Stimulated activated CD4-positive, alpha-beta T cell treated with anti-CD3 and anti-CD28 coated beads, Interleukin-12 subunit alpha, Interleukin-12 subunit beta, amount 100 ng/mL, for 4 hours (primary cell): Measurements from ENCODE around the gene UBA6.
"Not testable (repeated sequence)": the region's sequence is repeated elsewhere in the genome, so short reads cannot be mapped to it uniquely, and the experiment has no call there.

Experiments
- DNase-seq: peaks from one replicate; pipeline ENCODE4 v3.0.0-alpha.2; 2020

Gene UBA6

GRCh38 chr4:67713529-67714247 lies 12.7 kb upstream of the UBA6 start:
- no peak for DNase-seq

- DNase-seq: no peak
These were observed 11.9 kb upstream of the UBA6 start for GRCh38 chr4:67712650-67713528.

GRCh38 chr4:67712000-67712625 lies 11.2 kb upstream of the UBA6 start:
- DNase-seq: no peak

GRCh38 chr4:67706682-67707081 lies 5.7 kb upstream of the UBA6 start:
- not testable (repeated sequence) for DNase-seq

- DNase-seq: no peak
These were observed 3.9 kb upstream of the UBA6 start for GRCh38 chr4:67704843-67705242.

- no peak for DNase-seq
These were observed 1.2 kb upstream of the UBA6 start for GRCh38 chr4:67702166-67702565.

- no peak for DNase-seq
These were observed 529 bp upstream of the UBA6 start for GRCh38 chr4:67701517-67701850.

GRCh38 chr4:67700116-67700737 lies 728 bp downstream of the UBA6 start:
- DNase-seq: no peak

GRCh38 chr4:67699603-67700002 lies 1.4 kb downstream of the UBA6 start:
- DNase-seq: no peak

GRCh38 chr4:67697860-67698687 lies 2.9 kb downstream of the UBA6 start:
- no peak for DNase-seq

GRCh38 chr4:67696061-67696460 lies 4.9 kb downstream of the UBA6 start:
- DNase-seq: no peak

- DNase-seq: no peak
These were observed 6.3 kb downstream of the UBA6 start for GRCh38 chr4:67694662-67695061.

- no peak for DNase-seq
These were observed 9.6 kb downstream of the UBA6 start for GRCh38 chr4:67691328-67691727.

- DNase-seq: no peak
These were observed 13.3 kb downstream of the UBA6 start for GRCh38 chr4:67687636-67688035.

- DNase-seq: no peak
These were observed 15.5 kb downstream of the UBA6 start for GRCh38 chr4:67685532-67685859.

- no peak for DNase-seq
These were observed 16.0 kb downstream of the UBA6 start for GRCh38 chr4:67684839-67685531.

- DNase-seq: no peak
These were observed 18.7 kb downstream of the UBA6 start for GRCh38 chr4:67682266-67682665.

GRCh38 chr4:67680581-67681222 lies 20.3 kb downstream of the UBA6 start:
- DNase-seq: no peak

- no peak for DNase-seq
These were observed 22.3 kb downstream of the UBA6 start for GRCh38 chr4:67678612-67679011.

GRCh38 chr4:67674098-67674497 lies 26.9 kb downstream of the UBA6 start:
- no peak for DNase-seq

- no peak for DNase-seq
These were observed 32.6 kb downstream of the UBA6 start for GRCh38 chr4:67668315-67668714.

- DNase-seq: no peak
These were observed 40.5 kb downstream of the UBA6 start for GRCh38 chr4:67660418-67660817.
